Measurements from ENCODE around the gene RANGAP1. TPM values are rescaled to one million over a fixed set of nuclear protein-coding genes. Genes with fewer than 3 reads are reported as not detected.

Gene RANGAP1
- total RNA-seq, 6 experiments from 2014 or later: 27.4 to 56.3 (median 37.6) TPM

DNA sequence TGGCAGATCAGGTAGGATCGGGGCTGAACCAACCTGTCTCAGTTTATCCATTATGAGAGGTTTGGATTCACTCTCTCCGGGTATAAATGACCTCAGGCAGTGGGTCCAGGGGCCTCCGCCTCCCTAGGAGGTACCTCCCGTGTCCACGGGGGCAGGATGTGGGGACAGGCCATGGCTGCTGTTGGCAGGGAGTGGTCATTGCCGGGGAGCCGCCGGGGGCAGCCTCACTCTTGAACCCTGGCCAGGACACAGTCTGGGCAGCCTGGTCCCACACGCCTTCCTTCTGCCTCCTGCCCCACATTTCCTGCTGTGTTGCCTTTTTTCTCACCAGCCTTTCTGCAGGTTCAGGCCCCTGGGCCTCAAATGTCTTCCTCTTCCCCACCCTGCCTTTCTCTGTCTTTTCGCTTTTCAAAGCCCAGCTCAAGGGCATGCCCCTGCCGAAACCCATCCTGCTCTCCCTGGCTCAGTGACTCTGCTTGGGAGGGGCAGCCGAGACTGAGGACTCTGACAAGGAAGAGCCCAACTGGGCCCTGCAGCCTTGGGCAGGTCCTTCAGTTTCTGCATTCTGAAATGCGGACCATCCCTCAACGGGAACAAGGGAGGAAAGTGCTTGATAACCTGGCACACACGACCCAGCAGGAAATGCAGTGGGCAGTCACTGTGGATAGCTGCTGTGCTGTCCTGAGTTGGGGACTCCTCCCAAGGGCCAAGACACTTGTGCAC is 46.4 kb upstream of the RANGAP1 start:
- 77% methylated on average over 6 of the region's 15 CpGs for WGBS (ENCODE audit: insufficient coverage, low coverage, low lambda C conversion rate, missing lambda C conversion rate)
- no peaks in the 10 kb centered on the region for H3K9me3 ChIP-seq
- DNase-seq: no peak
- ATAC-seq: no peak
- H3K4me3 ChIP-seq: no peak overlapping the region
- TF ChIP-seq POLR2A (IDR thresholded peaks at IDR 0.05): no peak
- TF ChIP-seq, protein P1, sequence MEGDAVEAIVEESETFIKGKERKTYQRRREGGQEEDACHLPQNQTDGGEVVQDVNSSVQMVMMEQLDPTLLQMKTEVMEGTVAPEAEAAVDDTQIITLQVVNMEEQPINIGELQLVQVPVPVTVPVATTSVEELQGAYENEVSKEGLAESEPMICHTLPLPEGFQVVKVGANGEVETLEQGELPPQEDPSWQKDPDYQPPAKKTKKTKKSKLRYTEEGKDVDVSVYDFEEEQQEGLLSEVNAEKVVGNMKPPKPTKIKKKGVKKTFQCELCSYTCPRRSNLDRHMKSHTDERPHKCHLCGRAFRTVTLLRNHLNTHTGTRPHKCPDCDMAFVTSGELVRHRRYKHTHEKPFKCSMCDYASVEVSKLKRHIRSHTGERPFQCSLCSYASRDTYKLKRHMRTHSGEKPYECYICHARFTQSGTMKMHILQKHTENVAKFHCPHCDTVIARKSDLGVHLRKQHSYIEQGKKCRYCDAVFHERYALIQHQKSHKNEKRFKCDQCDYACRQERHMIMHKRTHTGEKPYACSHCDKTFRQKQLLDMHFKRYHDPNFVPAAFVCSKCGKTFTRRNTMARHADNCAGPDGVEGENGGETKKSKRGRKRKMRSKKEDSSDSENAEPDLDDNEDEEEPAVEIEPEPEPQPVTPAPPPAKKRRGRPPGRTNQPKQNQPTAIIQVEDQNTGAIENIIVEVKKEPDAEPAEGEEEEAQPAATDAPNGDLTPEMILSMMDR (IDR thresholded peaks at IDR 0.05): no peak
- intact Hi-C loops (cut with DNase I): no loop called here
- H3K27me3 ChIP-seq: no peaks in the 10 kb centered on the region
- H3K4me1 ChIP-seq: peaks cover 0 to 19% (median 7%) of the 10 kb centered on the region in 4 donors
- H3K27ac ChIP-seq: no peak overlapping the region
- H3K36me3 ChIP-seq: peaks cover 0 to 47% (median 30%) of the 10 kb centered on the region in 4 donors

DNA sequence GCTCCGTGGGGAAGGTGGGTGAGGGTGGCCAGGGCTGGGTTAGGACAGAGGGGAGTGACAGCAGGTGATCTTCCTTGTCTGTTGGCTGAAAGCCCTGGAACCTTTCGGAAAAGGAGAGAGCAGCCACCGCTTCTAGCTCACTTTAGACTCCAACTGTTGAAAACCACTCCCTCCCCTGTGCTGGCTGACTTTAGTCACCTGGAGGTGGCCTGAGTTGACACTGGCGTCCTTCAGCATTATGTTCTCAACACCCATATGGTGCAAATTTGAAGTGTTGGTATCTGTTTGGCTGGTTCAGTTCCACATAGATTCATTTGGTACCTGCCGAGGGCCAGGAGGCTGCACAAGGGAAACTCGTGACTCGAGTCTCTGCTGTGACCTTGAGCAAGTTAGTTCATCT is 44.2 kb upstream of the RANGAP1 start:
- Histone ChIP-seq H3K4me1 (peaks cover 0 to 17% (median 7%) of the 10 kb centered on the region in 4 donors), H3K27ac (no peak overlapping the region), H3K27me3 (no peaks in the 10 kb centered on the region), H3K4me3 (no peak overlapping the region), H3K9me3 (no peaks in the 10 kb centered on the region), H3K36me3 (peaks cover 0 to 59% (median 29%) of the 10 kb centered on the region in 4 donors)
- no peak for ATAC-seq
- DNase-seq: no peak
- WGBS (ENCODE audit: insufficient coverage, low coverage, low lambda C conversion rate, missing lambda C conversion rate): 83% methylated on average over 5 of the region's 7 CpGs
- TF ChIP-seq POLR2A (IDR thresholded peaks at IDR 0.05): no peak
- TF ChIP-seq, protein P1 (IDR thresholded peaks at IDR 0.05): no peak
- intact Hi-C loops (cut with DNase I): no loop called here

DNA sequence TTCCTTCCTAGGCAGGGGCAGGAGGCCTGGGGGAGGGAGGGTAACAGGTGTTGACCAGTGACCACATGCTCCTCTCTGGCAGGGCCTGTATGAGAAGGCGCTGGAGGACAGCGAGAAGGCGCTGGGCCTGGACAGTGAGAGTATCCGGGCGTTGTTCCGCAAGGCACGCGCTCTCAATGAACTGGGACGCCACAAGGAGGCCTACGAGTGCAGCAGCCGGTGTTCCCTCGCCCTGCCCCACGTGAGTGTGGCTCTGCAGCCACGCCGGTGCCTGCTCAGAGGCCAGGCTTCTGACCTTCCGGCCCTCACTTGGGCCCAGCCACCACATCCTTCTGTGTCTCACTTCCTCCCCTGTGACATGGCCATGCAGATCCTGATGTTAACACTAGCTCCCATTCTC is 41.1 kb upstream of the RANGAP1 start:
- no peak overlapping the region for H3K27ac ChIP-seq
- ATAC-seq (peak; percentile 79 to 89 (median 84)), DNase-seq (peak; percentile 61 to 73 (median 68))
- H3K27me3 ChIP-seq: no peaks in the 10 kb centered on the region
- intact Hi-C loops (cut with DNase I): no loop called here
- no peak for TF ChIP-seq POLR2A (IDR thresholded peaks at IDR 0.05)
- TF ChIP-seq, protein P1 (IDR thresholded peaks at IDR 0.05): peak in 2 of 4 donors; percentile 6 to 21
- 24% methylated on average over 3 of the region's 16 CpGs for WGBS (ENCODE audit: insufficient coverage, low coverage, low lambda C conversion rate, missing lambda C conversion rate)
- H3K4me1 ChIP-seq: no peaks in the 10 kb centered on the region
- no peak overlapping the region for H3K4me3 ChIP-seq
- H3K36me3 ChIP-seq: peaks cover 0 to 60% (median 31%) of the 10 kb centered on the region in 4 donors
- H3K9me3 ChIP-seq: no peaks in the 10 kb centered on the region

DNA sequence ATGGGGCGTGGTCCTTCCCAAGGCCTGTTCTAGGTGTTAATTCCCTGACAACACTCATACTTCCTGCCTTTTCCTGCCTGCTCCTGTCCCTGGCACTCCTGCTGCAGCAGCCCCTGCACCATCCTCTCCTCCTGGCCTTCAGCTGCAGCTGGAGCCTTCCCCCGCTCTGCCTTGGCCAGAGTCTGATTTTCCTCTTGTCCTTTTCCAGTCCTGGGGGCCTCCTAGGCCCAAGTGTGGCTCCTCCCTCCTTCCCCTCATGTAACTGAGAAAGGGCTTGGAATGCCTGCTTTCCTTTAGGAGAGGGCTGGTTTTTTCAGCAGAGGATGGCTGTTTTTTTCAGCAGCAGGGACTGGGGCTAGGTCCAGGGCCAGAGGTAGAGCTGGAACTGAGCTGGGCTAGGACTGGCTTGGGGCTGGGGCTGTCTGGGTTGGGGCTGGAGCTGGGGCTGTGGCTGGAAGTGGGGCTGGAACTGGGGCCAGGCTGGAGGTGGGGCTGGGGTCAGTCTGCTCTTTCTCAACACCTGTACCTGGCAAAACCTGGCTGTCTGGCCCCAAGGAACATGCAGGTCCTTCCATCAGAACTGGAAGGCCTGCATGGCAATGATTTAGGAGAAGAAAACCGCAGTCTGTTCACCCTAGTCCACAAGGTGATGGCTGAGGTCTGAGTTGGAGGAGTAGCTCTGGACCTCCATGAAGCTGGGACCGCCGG is 39.0 kb upstream of the RANGAP1 start:
- Histone ChIP-seq H3K36me3 (peaks cover 0 to 53% (median 26%) of the 10 kb centered on the region in 4 donors), H3K27me3 (no peaks in the 10 kb centered on the region), H3K9me3 (no peaks in the 10 kb centered on the region), H3K4me1 (no peaks in the 10 kb centered on the region), H3K27ac (no peak overlapping the region), H3K4me3 (no peak overlapping the region)
- no peak for DNase-seq
- intact Hi-C loops (cut with DNase I): no loop called here
- ATAC-seq: no peak
- 86% methylated on average over 4 of the region's 5 CpGs for WGBS (ENCODE audit: insufficient coverage, low coverage, low lambda C conversion rate, missing lambda C conversion rate)
- TF ChIP-seq, protein P1 (IDR thresholded peaks at IDR 0.05): no peak
- TF ChIP-seq POLR2A (IDR thresholded peaks at IDR 0.05): no peak

Data from right lobe of liver (tissue), 6 donors.